OCI-LY1 (cell line): Measurements from ENCODE around the gene CCDC40.

Experiments used
- H2AFZ ChIP-seq: fragments of 200-600 bp; sonication (generic), shearing (Covaris generic); 2 replicates; pipeline ENCODE4 v1.6.0; 2014; ENCODE audit warnings: antibody characterized with exemption, mild to moderate bottlenecking, low read length
- H3F3A ChIP-seq: fragments of 200-600 bp; sonication (generic), shearing (Covaris generic); 2 replicates; pipeline ENCODE4 v1.6.0; 2014; ENCODE audit warnings: mild to moderate bottlenecking, antibody characterized with exemption, low read length, moderate library complexity; ENCODE audit not compliant: insufficient read depth
- H3K27ac ChIP-seq: fragments of 200-600 bp; sonication (generic); 2 replicates; pipeline ENCODE4 v1.5.1; 2014; ENCODE audit warnings: low read length, mixed run types, mild to moderate bottlenecking, low read depth; ENCODE audit not compliant: poor library complexity, severe bottlenecking
- H3K27me3 ChIP-seq: fragments of 200-600 bp; sonication (generic); 2 replicates; pipeline ENCODE4 v1.6.0; 2014; ENCODE audit warnings: antibody characterized with exemption, mild to moderate bottlenecking, low read length, moderate library complexity; ENCODE audit not compliant: insufficient read depth
- H3K36me3 ChIP-seq: fragments of 200-600 bp; sonication (generic); 2 replicates; pipeline ENCODE4 v1.6.1; 2014; ENCODE audit warnings: mild to moderate bottlenecking, antibody characterized with exemption, low read length, moderate library complexity, mixed read lengths; ENCODE audit not compliant: insufficient read depth
- H3K4me1 ChIP-seq: fragments of 200-600 bp; sonication (generic); 2 replicates; pipeline ENCODE4 v1.5.1; 2014; ENCODE audit warnings: mild to moderate bottlenecking, low read length, moderate library complexity; ENCODE audit not compliant: insufficient read depth, severe bottlenecking
- H3K4me2 ChIP-seq: fragments of 200-600 bp; sonication (generic), shearing (Covaris generic); 2 replicates; pipeline ENCODE4 v1.6.1; 2014; ENCODE audit warnings: low read length
- H3K4me3 ChIP-seq: fragments of 200-600 bp; sonication (generic); 2 replicates; pipeline ENCODE4 v1.5.1; 2014; ENCODE audit warnings: low read length, low read depth, mild to moderate bottlenecking, mixed read lengths; ENCODE audit not compliant: poor library complexity, severe bottlenecking
- H3K79me2 ChIP-seq: fragments of 200-600 bp; shearing (Covaris generic); 2 replicates; pipeline ENCODE4 v1.6.1; 2016; ENCODE audit warnings: mixed run types, low read length, mixed read lengths; ENCODE audit not compliant: insufficient read depth
- H3K9ac ChIP-seq: fragments of 200-600 bp; sonication (generic), shearing (Covaris generic); 2 replicates; pipeline ENCODE4 v1.6.1; 2014; ENCODE audit warnings: mild to moderate bottlenecking, low read length, mixed read lengths
- H3K9me2 ChIP-seq: fragments of 200-600 bp; sonication (generic), shearing (Covaris generic); 2 replicates; pipeline ENCODE4 v1.6.1; 2014; ENCODE audit warnings: low read depth, mild to moderate bottlenecking, low read length, mixed read lengths
- H3K9me3 ChIP-seq: fragments of 200-600 bp; shearing (Covaris generic); 2 replicates; pipeline ENCODE4 v1.6.1; 2014; ENCODE audit warnings: low read length, mixed read lengths
- H4K20me1 ChIP-seq: fragments of 200-600 bp; sonication (generic), shearing (Covaris generic); 2 replicates; pipeline ENCODE4 v1.6.0; 2016; ENCODE audit warnings: mild to moderate bottlenecking, low read length; ENCODE audit not compliant: insufficient read depth
- EZH2 ChIP-seq: fragments of 200-600 bp; sonication (generic), shearing (Covaris generic); IDR thresholded peaks from 2 replicates; pipeline ENCODE4 v1.8.0; 2017; ENCODE audit warnings: borderline replicate concordance, mixed run types, mild to moderate bottlenecking, antibody characterized with exemption, low read length, moderate library complexity, mixed read lengths
- TF ChIP-seq, protein P1 (sequence below): fragments of 200-600 bp; sonication (generic), shearing (Covaris generic); IDR thresholded peaks from 2 replicates; pipeline ENCODE4 v1.5.1; 2017; ENCODE audit warnings: mild to moderate bottlenecking, antibody characterized with exemption, low read length, moderate library complexity, mixed read lengths

Gene CCDC40

GRCh38 chr17:80005360-80006338 is 30.8 kb upstream of the CCDC40 start:
- Histone ChIP-seq H3K27ac (no peak overlapping the region), H2AFZ (no peak overlapping the region), H3F3A (no peaks in the 10 kb centered on the region), H3K9me3 (no peaks in the 10 kb centered on the region), H3K4me2 (no peak overlapping the region), H3K4me3 (no peak overlapping the region), H4K20me1 (no peaks in the 10 kb centered on the region), H3K36me3 (no peaks in the 10 kb centered on the region), H3K79me2 (no peaks in the 10 kb centered on the region), H3K9ac (no peak overlapping the region), H3K27me3 (peaks cover 4% of the 10 kb centered on the region; the same call in 1 of the 2 replicates), H3K4me1 (no peaks in the 10 kb centered on the region), H3K9me2 (no peaks in the 10 kb centered on the region)
- TF ChIP-seq EZH2, result no peak
- TF ChIP-seq, protein P1, sequence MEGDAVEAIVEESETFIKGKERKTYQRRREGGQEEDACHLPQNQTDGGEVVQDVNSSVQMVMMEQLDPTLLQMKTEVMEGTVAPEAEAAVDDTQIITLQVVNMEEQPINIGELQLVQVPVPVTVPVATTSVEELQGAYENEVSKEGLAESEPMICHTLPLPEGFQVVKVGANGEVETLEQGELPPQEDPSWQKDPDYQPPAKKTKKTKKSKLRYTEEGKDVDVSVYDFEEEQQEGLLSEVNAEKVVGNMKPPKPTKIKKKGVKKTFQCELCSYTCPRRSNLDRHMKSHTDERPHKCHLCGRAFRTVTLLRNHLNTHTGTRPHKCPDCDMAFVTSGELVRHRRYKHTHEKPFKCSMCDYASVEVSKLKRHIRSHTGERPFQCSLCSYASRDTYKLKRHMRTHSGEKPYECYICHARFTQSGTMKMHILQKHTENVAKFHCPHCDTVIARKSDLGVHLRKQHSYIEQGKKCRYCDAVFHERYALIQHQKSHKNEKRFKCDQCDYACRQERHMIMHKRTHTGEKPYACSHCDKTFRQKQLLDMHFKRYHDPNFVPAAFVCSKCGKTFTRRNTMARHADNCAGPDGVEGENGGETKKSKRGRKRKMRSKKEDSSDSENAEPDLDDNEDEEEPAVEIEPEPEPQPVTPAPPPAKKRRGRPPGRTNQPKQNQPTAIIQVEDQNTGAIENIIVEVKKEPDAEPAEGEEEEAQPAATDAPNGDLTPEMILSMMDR, result peak; percentile 92

- H4K20me1 ChIP-seq, result no peaks in the 10 kb centered on the region
- H3K9ac ChIP-seq, result no peak overlapping the region
- no peaks in the 10 kb centered on the region for H3K4me1 ChIP-seq
- no peak overlapping the region for H3K27ac ChIP-seq
- H2AFZ ChIP-seq, result no peak overlapping the region
- H3K79me2 ChIP-seq, result no peaks in the 10 kb centered on the region
- TF ChIP-seq, protein P1, result no peak
- no peak for TF ChIP-seq EZH2
- H3K9me3 ChIP-seq, result no peaks in the 10 kb centered on the region
- H3K36me3 ChIP-seq, result no peaks in the 10 kb centered on the region
- 0 out of 2 replicates have a peak, but pooled peaks cover 4% of the 10 kb centered on the region for H3K27me3 ChIP-seq
- no peaks in the 10 kb centered on the region for H3F3A ChIP-seq
- no peaks in the 10 kb centered on the region for H3K9me2 ChIP-seq
- H3K4me3 ChIP-seq, result no peak overlapping the region
- no peak overlapping the region for H3K4me2 ChIP-seq
Measured at GRCh38 chr17:80006339-80006720, 30.1 kb upstream of the CCDC40 start.

DNA sequence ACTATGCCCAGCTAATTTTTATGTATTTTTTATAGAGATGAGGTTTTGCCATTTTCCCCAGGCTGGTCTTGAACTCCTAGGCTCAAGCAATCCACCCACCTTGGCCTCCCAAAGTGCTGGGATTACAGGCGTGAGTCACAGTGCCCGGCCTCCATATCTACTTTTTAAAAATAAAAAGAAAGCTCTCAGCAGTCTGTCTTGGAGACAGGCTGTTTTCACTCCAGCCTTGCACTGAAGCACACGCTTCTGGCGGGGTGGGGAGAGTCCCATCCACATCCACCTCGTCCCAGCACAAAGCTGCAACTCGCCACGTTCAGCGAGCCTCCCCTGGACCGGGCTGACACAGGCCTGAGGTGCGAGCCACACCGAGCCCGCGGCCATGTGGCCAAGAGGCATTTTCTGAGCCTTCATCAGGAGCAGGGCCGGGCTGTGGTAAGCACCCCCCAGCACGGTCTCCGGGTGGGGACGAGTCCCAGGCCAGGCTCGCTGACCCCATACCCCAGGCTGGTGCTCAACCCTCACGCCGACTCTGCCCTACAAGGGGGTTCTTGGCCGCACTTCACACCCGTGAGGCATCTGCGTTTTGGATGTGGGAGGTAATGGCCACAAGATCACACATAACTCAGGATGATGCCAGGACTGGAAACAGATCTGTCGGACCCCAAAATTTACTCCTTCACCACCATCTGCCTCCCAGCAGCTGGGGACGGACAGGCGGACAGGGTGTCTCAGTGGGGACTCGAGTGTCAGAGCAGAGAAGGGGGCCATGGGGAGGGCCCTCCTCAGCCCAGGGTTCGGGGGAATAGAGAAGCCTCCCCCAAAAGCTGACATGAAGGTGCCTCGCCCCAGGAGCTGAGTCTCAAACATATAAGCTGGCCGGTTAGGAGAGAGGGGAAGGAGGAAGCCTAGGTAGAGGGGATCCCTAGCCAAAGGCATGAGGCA is 29.4 kb upstream of the CCDC40 start:
- Histone ChIP-seq H3K79me2 (no peaks in the 10 kb centered on the region), H3K27ac (no peak overlapping the region), H3K9me3 (no peaks in the 10 kb centered on the region), H4K20me1 (no peaks in the 10 kb centered on the region), H3K4me1 (no peaks in the 10 kb centered on the region), H2AFZ (no peak overlapping the region), H3K4me2 (no peak overlapping the region), H3F3A (no peaks in the 10 kb centered on the region), H3K4me3 (no peak overlapping the region), H3K27me3 (0 out of 2 replicates have a peak, but pooled peaks cover 4% of the 10 kb centered on the region), H3K9me2 (no peaks in the 10 kb centered on the region), H3K36me3 (no peaks in the 10 kb centered on the region), H3K9ac (no peak overlapping the region)
- TF ChIP-seq, protein P1, result no peak
- no peak for TF ChIP-seq EZH2
